OCI-LY3 (cell line): ENCODE results near the gene GLIS1.
A peak's percentile ranks its signal among the peaks of the same experiment; 100 is the strongest.

ENCODE experiments used
- H2AFZ ChIP-seq: fragments of 200-600, 300-600 bp; shearing (Covaris generic); 2 replicates; pipeline ENCODE4 v1.6.0; 2014; ENCODE audit warnings: antibody characterized with exemption, low read depth, low read length
- H3K27ac ChIP-seq: fragments of 200-600, 300-600 bp; sonication (generic); 2 replicates; pipeline ENCODE4 v1.5.1; 2014; ENCODE audit warnings: mild to moderate bottlenecking, low read length, moderate library complexity, mixed read lengths
- H3K27me3 ChIP-seq: fragments of 200-600, 300-600 bp; sonication (generic); 2 replicates; pipeline ENCODE4 v1.6.1; 2014; ENCODE audit warnings: low read depth, low read length, mixed read lengths
- H3K36me3 ChIP-seq: fragments of 200-600, 300-600 bp; sonication (generic); replicated peaks from 2 replicates; pipeline ENCODE3; 2014; ENCODE audit warnings: low read depth, low read length, mixed read lengths
- H3K4me1 ChIP-seq: fragments of 300-600, 200-600 bp; sonication (generic); 2 replicates; pipeline ENCODE4 v1.6.1; 2014; ENCODE audit warnings: low read length, mixed read lengths
- H3K4me2 ChIP-seq: fragments of 200-600, 300-600 bp; sonication (generic); 2 replicates; pipeline ENCODE4 v1.6.1; 2014; ENCODE audit warnings: low read length, mixed read lengths
- H3K4me3 ChIP-seq: fragments of 300-600, 200-600 bp; sonication (generic); 2 replicates; pipeline ENCODE4 v1.5.1; 2014; ENCODE audit warnings: antibody characterized with exemption, mild to moderate bottlenecking, low read length, moderate library complexity
- H3K79me2 ChIP-seq: fragments of 300-600, 200-600 bp; shearing (Covaris generic); 2 replicates; pipeline ENCODE4 v1.6.1; 2014; ENCODE audit warnings: mild to moderate bottlenecking, low read length, mixed read lengths
- H3K9ac ChIP-seq: fragments of 300-600, 200-600 bp; shearing (Covaris generic); 2 replicates; pipeline ENCODE4 v1.6.0; 2014; ENCODE audit warnings: mild to moderate bottlenecking, low read length, moderate library complexity
- H3K9me3 ChIP-seq: fragments of 200-600, 300-600 bp; shearing (Covaris generic); 2 replicates; pipeline ENCODE4 v1.6.1; 2014; ENCODE audit warnings: low read length, mixed read lengths; ENCODE audit not compliant: insufficient read depth
- H4K20me1 ChIP-seq: fragments of 200-600, 300-600 bp; sonication (generic); 2 replicates; pipeline ENCODE4 v1.6.1; 2016; ENCODE audit warnings: low read length, mixed read lengths; ENCODE audit not compliant: insufficient read depth
- EZH2phosphoT487 ChIP-seq: fragments of 200-600 bp; shearing (Covaris generic); IDR thresholded peaks from 2 replicates; pipeline ENCODE4 v1.6.1; 2018; ENCODE audit warnings: antibody characterized with exemption, mixed run types, low read depth
- TF ChIP-seq, protein P1 (sequence below): fragments of 200-600, 300-600 bp; sonication (generic); IDR thresholded peaks from 2 replicates; pipeline ENCODE4 v1.5.1; 2014; ENCODE audit warnings: antibody characterized with exemption, low read length, low read depth

GLIS1 gene

DNA sequence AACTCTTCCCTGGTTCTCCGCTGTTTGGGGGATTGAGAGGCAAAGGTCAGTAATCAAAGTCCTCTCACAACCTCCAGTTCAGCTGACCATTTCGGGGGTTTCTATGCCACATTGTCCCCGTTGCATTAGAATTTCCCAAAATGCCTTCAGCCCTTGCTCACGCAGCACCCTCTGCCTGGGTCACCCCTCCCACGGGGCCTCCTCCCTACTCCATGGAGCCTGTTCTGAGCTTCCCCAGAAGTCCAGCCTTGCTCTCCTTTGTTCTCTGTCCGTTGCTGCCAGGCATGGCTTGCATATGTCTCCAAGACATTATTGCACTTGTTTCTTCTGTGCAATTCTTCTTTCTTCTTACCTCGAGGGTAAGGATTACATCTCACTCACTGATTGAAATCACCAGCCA is 263.3 kb downstream of the GLIS1 start:
- TF ChIP-seq, protein P1, sequence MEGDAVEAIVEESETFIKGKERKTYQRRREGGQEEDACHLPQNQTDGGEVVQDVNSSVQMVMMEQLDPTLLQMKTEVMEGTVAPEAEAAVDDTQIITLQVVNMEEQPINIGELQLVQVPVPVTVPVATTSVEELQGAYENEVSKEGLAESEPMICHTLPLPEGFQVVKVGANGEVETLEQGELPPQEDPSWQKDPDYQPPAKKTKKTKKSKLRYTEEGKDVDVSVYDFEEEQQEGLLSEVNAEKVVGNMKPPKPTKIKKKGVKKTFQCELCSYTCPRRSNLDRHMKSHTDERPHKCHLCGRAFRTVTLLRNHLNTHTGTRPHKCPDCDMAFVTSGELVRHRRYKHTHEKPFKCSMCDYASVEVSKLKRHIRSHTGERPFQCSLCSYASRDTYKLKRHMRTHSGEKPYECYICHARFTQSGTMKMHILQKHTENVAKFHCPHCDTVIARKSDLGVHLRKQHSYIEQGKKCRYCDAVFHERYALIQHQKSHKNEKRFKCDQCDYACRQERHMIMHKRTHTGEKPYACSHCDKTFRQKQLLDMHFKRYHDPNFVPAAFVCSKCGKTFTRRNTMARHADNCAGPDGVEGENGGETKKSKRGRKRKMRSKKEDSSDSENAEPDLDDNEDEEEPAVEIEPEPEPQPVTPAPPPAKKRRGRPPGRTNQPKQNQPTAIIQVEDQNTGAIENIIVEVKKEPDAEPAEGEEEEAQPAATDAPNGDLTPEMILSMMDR: no peak
- TF ChIP-seq EZH2phosphoT487: no peak
- Histone ChIP-seq H3K9ac (no peak overlapping the region), H3K4me2 (no peak overlapping the region), H4K20me1 (no peaks in the 10 kb centered on the region), H3K4me3 (no peak overlapping the region), H3K27ac (no peak overlapping the region), H3K36me3 (no peaks in the 10 kb centered on the region), H3K9me3 (no peaks in the 10 kb centered on the region), H3K4me1 (no peaks in the 10 kb centered on the region), H3K27me3 (0 out of 2 replicates have a peak, but pooled peaks cover 4% of the 10 kb centered on the region), H2AFZ (no peak overlapping the region), H3K79me2 (no peaks in the 10 kb centered on the region)

DNA sequence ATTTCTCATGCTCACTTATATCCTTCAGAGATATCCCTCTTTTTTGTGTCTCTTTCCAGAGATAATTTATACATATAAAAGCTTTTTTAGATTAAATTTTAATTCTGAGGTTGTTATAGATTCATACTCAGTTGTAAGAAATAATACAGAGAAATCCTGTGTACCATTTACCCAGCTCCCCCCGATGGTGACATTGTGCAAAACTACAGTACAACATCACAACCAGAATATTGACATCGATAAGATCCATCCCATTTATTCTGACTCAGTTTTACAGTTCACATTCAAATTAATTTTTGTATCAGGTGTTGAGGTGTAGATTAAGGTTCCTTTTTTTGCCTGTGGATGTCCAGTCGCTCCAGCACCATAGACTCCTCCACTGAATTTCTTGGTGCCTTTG is 265.5 kb downstream of the GLIS1 start:
- H3K27me3 ChIP-seq: 0 out of 2 replicates have a peak, but pooled peaks cover 4% of the 10 kb centered on the region
- H4K20me1 ChIP-seq: no peaks in the 10 kb centered on the region
- H3K9me3 ChIP-seq: no peaks in the 10 kb centered on the region
- H3K9ac ChIP-seq: no peak overlapping the region
- H3K4me2 ChIP-seq: no peak overlapping the region
- H3K36me3 ChIP-seq: no peaks in the 10 kb centered on the region
- H3K27ac ChIP-seq: no peak overlapping the region
- H3K4me1 ChIP-seq: no peaks in the 10 kb centered on the region
- no peak overlapping the region for H2AFZ ChIP-seq
- H3K79me2 ChIP-seq: no peaks in the 10 kb centered on the region
- H3K4me3 ChIP-seq: no peak overlapping the region
- TF ChIP-seq EZH2phosphoT487: no peak
- TF ChIP-seq, protein P1: peak; percentile 37; the same call in 1 of the 2 replicates

- Histone ChIP-seq H2AFZ (no peak overlapping the region), H3K4me2 (no peak overlapping the region), H3K36me3 (no peaks in the 10 kb centered on the region), H3K4me1 (no peaks in the 10 kb centered on the region), H3K9me3 (no peaks in the 10 kb centered on the region), H3K79me2 (no peaks in the 10 kb centered on the region), H3K4me3 (no peak overlapping the region), H3K27me3 (0 out of 2 replicates have a peak, but pooled peaks cover 2% of the 10 kb centered on the region), H3K27ac (no peak overlapping the region), H4K20me1 (no peaks in the 10 kb centered on the region), H3K9ac (no peak overlapping the region)
- TF ChIP-seq, protein P1: no peak
- no peak for TF ChIP-seq EZH2phosphoT487
Measured at GRCh38 chr1:53471000-53471399, 268.0 kb downstream of the GLIS1 start.

DNA sequence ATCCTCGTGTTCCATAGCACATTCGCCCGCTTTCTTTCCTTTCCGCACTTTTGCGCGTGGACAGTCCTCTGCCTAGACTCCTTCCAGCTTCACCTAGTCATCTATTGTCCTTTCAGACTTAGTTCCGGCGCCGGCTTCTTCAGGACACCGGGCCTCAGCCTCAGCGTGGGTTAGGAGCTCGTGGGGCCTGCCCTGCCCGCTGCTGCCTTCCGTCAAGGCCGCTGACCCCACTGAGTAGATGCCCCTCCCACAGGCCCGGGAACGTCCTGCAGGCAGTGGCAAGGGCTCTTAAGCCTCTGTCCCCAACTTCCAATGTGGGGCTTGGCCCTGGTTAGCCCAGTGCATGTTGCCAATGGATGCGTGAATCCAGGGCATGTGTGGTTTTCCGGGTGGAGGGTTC is 268.4 kb downstream of the GLIS1 start:
- H3K27me3 ChIP-seq: no peaks in the 10 kb centered on the region
- H3K79me2 ChIP-seq: no peaks in the 10 kb centered on the region
- no peak overlapping the region for H3K9ac ChIP-seq
- no peak overlapping the region for H3K4me3 ChIP-seq
- no peaks in the 10 kb centered on the region for H4K20me1 ChIP-seq
- no peak overlapping the region for H3K4me2 ChIP-seq
- no peak overlapping the region for H3K27ac ChIP-seq
- H2AFZ ChIP-seq: no peak overlapping the region
- no peaks in the 10 kb centered on the region for H3K4me1 ChIP-seq
- no peaks in the 10 kb centered on the region for H3K9me3 ChIP-seq
- no peaks in the 10 kb centered on the region for H3K36me3 ChIP-seq
- TF ChIP-seq, protein P1: no peak
- TF ChIP-seq EZH2phosphoT487: no peak
